Eye (tissue), 1 donor: Measurements from ENCODE around the gene GIT2.
"Not testable (repeated sequence)": the region's sequence is repeated elsewhere in the genome, so short reads cannot be mapped to it uniquely, and the experiment has no call there.

ENCODE experiments used
- DNase-seq: peaks from one replicate; pipeline ENCODE4 v3.0.0-alpha.2; 2015

Gene GIT2

DNA sequence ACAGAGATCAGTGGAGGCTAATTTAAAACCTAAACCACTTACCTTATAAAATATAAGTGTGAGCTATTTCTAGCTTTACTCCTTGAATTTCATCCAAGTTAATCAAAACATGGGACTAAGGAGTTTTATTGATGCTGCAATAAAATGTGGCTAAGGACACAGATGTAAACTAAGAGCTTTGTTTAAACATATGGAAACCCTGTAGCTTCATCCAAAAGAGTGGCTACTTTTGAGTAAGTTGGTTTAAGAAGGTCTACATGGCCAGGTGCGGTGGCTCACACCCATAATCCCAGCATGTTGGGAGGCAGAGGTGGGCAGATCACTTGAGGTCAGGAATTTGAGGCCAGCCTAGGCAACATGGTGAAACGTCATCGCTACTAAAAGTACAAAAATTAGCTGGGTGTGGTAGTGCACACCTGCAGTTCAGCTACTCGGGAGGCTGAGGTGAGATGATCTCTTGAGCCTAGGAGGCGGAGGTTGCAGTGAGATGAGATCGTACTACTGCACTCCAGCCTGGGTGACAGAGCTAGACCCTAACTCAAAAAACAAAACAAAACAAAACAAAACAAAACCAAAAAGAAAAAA, 55.7 kb downstream of the GIT2 start:
- no peak for DNase-seq

DNA sequence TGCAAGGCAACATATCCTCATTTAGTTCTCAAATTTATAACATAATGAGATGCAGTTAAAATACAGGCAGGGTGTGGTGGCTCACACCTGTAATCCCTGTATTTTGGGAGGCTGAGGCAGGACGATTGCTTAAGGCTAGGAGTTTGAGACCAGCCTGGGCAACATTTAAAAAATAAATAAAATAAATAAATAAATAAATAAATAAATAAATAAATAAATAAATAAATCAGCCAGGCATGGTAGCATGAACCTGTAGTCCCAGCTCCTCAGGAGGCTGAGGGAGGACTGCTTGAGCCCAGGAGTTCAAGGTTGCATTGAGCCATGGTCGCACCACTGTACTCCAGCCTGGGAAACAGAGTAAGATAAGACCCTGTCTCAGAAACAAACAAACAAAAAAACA, 56.7 kb downstream of the GIT2 start:
- no peak for DNase-seq

DNA sequence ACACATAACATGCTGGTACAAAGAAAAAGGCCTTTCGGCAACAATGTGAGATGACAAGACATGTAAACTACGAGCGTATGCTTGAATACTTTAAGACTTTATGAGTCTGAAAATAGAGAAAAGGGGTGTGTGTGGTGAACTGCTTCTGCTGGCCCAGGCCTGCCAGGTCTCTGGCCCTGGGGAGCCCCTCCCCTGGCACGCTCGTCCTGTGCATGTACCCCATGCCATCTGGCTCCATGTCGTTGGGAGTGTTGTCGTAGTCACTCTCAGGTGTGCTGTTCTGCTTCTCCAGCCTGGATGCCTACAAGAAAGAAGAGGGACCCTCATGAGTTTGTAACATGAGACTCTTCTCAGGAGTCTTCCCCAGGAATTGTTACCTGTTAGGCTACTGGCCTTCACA, 57.2 kb downstream of the GIT2 start:
- DNase-seq = no peak

DNA sequence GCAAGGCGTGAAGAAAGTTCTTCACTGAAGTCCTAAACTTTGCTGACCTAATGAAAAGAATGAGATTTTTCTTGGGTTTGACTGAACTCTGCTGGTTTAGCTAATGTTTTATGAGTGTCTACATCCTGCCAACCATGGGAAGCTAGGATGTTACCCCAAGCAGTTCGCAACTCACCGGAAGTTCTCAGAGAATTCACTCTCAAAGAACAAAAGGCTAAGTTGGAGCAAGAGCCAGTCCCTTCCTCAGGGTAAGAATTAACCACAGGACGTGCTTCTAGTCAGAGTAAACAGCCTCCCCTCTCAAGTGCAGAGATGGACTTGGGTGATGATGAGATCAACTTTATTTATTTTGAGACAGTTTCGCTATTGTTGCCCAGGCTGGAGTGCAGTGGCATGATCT, 58.8 kb downstream of the GIT2 start:
- DNase-seq = no peak

DNA sequence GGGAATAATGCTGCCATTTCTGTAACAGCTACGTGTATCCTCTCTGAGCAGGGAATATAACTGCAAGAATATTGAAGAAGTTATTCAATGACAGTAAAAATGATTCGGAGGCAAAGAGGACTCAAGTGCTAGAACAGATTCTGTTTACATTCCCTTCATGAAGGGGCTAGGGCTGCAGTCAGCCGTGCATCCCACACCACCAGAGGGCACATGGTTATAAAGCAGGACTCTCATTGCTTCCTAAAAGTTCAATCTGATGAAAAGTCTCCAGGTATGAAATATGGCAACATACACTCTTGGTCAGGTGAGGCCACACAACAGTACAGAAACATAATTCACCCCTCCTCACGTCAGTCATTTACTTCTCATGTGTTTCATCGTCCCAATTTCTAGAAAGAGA, 62.1 kb downstream of the GIT2 start:
- no peak for DNase-seq

- no peak for DNase-seq
Measured at GRCh38 chr12:109932878-109933503, 63.2 kb downstream of the GIT2 start.

DNA sequence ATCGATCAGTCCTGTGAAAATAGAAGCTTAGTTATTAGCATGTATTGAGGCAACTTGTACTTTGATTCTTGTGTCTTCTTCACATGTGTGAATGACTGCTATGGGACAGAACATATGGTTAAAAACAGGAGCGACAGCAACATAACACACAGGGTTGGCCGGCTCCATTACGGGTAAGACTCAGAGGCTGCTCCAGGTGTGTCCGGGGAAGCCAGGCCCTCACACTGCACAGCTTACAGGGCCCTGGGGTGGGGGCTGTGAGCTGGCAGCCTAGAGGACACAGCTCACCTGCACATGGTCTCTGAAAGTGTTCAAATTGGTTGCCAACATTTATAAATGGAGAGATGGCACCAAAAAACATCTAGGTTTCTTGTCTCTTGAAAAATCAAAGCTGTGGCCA, 65.0 kb downstream of the GIT2 start:
- DNase-seq = no peak

- no peak for DNase-seq
Measured at GRCh38 chr12:109930028-109930800, 66.0 kb downstream of the GIT2 start.

DNA sequence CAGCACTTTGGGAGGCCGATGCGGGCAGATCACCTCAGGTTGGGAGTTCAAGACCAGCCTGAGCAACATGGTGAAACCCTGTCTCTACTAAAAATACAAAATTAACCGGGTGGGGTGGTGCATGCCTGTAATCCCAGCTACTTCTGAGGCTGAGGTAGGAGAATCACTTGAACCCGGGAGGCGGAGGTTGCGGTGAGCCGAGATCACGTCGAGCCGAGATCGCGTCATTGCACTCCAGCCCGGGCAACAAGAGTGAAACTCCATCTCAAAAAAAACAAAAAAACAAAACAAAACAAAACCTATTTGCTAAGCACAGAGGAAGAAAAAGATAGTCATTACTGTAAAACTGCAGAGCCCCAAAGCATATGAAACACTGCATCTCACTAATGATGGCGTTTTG, 66.8 kb downstream of the GIT2 start:
- not testable (repeated sequence) for DNase-seq

DNA sequence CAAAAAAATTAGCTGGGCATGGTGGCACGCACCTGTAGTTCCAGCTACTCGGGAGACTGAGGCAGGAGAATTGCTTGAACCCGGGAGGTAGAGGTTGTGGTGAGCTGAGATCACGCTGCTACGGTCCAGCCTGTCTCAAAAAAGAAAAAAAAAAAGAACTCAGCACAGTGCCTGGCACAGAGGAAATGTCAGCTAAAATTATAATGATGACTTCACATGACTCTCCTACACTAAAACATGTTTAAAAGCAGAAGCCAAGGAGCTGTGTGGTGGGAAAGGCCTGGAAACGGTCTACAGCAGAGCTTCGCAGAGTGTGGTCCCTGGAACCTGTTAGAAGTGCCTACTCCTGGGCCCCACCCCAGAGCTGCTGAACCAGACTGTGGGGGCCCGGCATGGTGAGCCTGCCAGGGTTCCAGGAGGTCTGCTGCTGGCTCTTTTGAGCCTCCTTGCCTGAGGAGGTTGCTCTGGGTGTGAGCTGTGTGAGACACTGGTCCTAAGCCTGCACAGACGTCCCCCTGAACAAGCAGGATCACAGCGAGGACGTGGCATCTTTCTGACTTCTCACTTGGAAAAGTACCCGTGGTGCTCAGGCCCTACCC, 68.0 kb downstream of the GIT2 start:
- DNase-seq = no peak

GRCh38 chr12:109927622-109928021, 68.5 kb downstream of the GIT2 start:
- DNase-seq = peak; percentile 48

DNA sequence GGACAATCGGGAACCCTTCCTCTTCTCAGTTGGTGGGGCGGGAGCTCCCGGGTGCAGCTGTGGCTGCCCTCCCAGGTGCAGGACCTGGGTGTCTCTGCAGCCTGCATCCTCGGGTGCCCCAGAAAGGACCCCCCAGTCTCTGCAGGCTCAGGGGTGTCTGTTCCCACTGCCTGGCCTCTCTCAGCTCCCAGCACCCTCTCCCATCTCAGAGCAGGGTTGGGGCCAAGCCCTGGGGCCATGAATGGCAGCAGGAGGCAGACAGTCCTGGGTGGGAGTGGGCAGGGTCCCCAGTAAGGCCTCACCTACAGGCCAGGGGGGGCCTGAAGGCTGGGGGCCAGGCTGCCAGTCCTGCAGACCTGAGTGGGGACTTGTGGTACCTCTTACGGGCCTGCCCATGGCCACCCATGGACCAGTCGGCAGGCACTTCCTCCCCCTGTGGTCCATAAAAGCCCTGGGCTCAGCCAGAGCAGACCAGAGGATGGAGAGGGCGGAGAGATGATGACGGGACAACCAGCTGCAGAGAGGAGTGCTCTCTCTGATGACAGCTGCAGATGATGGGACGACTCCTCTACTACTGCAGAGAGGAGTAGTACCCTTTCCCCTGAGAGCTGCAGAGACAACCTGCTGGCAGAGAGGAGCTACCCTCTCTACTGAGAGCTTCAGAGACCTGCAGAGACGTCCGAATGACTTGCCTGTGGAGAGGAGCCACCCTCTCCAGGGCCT, 69.5 kb downstream of the GIT2 start:
- no peak for DNase-seq

DNA sequence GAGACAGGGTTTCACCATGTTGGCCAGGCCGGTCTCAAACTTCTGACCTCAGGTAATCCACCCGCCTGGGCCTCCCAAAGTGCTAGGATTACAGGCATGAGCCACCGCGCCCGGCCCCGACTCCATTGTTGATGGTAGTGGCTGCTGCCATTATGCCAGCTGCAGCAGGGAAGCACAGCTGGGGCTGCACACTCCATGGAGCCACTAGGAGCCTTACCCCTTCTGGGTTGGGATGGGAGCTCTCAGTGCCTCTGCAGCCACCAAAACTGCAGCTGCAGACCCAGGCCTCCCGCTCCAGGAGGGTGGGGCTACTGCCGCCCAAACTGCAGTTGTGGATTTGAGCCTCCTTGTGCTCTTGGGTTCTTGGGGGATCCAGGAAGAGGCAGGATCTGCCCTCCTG, 70.2 kb downstream of the GIT2 start:
- DNase-seq = no peak

DNA sequence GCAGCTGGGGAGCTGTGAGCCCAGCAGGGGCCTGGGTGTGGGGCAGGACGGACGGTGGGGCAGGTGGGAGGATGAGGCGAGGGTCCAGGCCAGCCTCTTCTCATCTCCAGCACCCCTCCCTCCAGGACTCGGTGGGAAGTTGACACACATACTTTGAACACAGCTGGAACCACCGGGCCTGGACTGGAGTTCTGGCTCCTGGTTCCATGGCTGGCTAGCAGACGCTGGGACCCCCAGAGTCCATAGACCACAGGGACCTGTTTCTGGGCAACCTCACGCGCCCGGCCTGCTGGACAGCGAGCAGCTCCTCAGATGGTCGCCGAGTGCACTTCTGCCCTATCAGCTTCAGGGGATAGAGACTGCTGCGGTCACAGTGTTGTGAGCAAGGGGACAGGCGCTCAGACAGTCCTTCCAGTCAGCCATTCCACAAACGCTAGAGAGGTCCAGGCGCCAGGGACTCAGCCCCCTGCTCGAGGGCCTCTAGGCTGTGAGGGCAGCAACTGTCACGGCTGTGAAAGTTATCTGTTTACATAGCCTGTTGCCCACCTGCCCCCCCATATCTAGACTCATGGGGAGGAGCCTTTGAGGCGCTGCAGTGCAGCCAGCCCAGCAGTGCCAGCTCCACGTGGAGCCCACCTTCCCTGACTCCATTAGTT, 70.9 kb downstream of the GIT2 start:
- peak; percentile 64 for DNase-seq

DNA sequence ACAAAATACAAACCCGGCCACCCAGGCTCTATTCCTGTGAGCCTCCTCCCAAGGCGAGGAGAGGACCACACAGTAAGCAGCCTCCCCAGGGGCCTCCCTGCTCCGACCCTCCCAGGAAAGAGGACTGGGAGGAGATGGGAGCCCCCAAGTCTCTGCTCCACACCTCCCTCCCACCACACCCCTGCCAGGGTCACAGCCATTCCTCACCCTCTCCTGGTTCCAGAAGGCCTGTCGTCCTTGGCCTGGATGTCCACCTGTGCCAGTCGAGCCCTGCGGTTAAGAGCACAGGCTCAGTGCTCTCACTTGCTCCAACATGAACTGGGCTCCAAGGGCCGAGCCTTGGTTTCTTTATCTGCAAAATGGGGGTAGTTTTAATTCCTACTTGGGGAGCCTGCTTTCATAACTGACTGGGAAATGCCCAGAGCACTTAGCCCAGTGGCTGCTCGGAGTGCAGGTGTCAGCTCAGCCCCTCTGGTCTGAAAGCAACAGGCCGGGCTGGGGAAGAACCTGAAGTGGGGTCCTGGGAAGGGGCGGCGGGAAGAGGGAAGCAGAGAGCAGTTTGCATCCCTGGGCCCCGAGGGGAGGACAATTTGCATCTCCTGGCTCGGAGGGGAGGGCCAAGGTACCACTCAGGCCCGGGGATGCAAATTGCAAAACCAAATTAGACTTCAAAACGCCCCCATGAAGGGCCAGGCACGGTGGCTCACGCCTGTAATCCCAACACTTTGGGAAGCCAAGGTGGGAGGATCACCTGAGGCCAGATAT, 72.5 kb downstream of the GIT2 start:
- no peak for DNase-seq

DNA sequence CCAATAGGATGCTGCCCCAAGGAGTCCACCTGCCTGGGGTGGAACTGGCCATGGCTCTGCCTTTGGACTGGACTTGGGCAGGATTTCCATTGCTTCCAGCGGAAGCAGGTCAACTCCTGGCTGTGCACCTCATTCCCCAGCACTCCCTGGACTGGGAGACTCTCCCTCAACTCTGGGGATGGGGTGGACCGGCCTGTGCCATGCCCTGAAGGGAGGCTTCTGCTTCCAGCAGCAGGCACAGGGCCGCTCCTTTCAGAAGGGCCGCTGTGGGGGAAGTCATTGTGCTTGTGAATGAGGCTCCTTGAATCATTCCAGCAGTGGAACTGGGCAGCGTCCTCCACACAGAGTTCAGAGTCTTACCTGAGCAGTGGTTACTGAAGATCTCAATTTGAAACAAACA, 73.1 kb downstream of the GIT2 start:
- no peak for DNase-seq

DNA sequence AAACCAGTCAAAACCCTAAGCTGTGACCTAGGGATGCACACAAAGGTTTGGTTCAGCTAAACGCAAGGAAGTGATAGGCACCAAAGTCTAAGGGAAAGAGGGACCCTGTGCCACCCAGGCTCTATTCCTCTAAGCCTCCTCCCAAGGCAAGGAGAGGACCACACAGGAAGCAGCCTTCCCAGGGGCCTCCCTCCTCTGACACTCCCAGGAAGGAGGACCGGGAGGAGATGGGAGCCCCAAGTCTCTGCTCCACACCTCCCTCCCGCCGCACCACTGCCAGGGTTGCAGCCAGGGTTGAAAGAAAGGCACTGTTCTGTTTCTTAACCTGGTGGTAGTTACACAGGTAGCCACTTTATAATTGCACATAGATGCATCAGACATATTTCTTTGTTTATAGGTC, 74.2 kb downstream of the GIT2 start:
- DNase-seq = no peak

DNA sequence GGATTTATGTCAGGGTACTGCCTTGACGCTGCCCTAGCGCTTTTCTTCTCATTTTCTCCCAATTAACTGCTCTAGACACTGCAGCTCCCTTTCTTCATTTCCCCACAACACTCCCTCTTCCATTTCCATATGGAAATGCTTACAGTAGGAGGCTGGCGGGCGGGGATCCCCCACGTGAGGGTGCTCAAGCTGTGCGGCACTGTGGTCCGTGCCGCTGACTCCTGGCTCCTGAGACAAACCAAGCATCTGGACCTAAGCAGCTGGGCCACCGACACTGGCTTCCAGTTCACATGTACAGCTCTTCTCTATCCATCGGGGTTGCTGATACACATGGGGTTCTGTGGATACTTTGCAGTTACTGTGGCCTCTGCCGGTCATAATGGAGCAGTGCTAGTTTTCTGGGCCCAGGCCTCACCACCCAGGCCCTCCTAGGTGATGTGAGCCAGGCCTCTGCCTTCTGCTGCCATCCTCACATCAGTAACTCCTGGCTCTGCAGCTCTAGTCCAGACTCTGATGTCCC, 75.8 kb downstream of the GIT2 start:
- no peak for DNase-seq

GRCh38 chr12:109919456-109919855, 76.7 kb downstream of the GIT2 start:
- no peak for DNase-seq

- DNase-seq = no peak
Measured at GRCh38 chr12:109916045-109916444, 80.1 kb downstream of the GIT2 start.

- DNase-seq = no peak
Measured at GRCh38 chr12:109915171-109916040, 80.8 kb downstream of the GIT2 start.
